Smooth muscle cell (in vitro differentiated cells): ENCODE results near the gene ADD2. TPM values are rescaled to one million over a fixed set of nuclear protein-coding genes. Genes with fewer than 3 reads are reported as not detected.

Experiments
- DNase-seq: peaks from one replicate; lab custom pipeline; 2025; ENCODE audit not compliant: unreplicated experiment; lab: John Stamatoyannopoulos, UW
- H2AFZ ChIP-seq: fragments of 200-600 bp; sonication (generic); 2 replicates; pipeline ENCODE4 v1.6.0; 2016; ENCODE audit warnings: antibody characterized with exemption, low read depth, mild to moderate bottlenecking
- H3F3A ChIP-seq: fragments of 200-600 bp; sonication (generic); 2 replicates; pipeline ENCODE4 v1.6.0; 2017; ENCODE audit warnings: antibody characterized with exemption, low read depth
- H3K27ac ChIP-seq: fragments of 200-600 bp; sonication (generic); 2 replicates; pipeline ENCODE4 v1.5.1; 2016; ENCODE audit warnings: low read depth, mild to moderate bottlenecking
- H3K27me3 ChIP-seq: fragments of 200-600 bp; sonication (generic); 2 replicates; pipeline ENCODE4 v1.6.1; 2016; ENCODE audit warnings: low read depth, mild to moderate bottlenecking
- H3K36me3 ChIP-seq: fragments of 200-600 bp; sonication (generic); 2 replicates; pipeline ENCODE4 v1.5.1; 2016; ENCODE audit warnings: low read depth
- H3K4me1 ChIP-seq: fragments of 200-600 bp; sonication (generic); 2 replicates; pipeline ENCODE4 v1.5.1; 2016; ENCODE audit warnings: low read depth
- H3K4me2 ChIP-seq: fragments of 200-600 bp; sonication (generic); 2 replicates; pipeline ENCODE4 v1.6.0; 2016; ENCODE audit warnings: mild to moderate bottlenecking
- H3K4me3 ChIP-seq: fragments of 200-600 bp; sonication (generic); 2 replicates; pipeline ENCODE4 v1.5.1; 2016; ENCODE audit warnings: mild to moderate bottlenecking
- H3K79me2 ChIP-seq: fragments of 200-600 bp; sonication (generic); 2 replicates; pipeline ENCODE4 v1.6.0; 2016; ENCODE audit warnings: low read depth, mild to moderate bottlenecking
- H3K9ac ChIP-seq: fragments of 200-600 bp; sonication (generic); 2 replicates; pipeline ENCODE4 v1.6.0; 2016; ENCODE audit warnings: low read depth
- H3K9me3 ChIP-seq: fragments of 200-600 bp; sonication (generic); replicated peaks from 2 replicates; pipeline ENCODE4 v1.5.1; 2016; ENCODE audit warnings: low read depth
- H4K20me1 ChIP-seq: fragments of 200-600 bp; sonication (generic); 2 replicates; pipeline ENCODE4 v1.6.0; 2016; ENCODE audit warnings: low read depth
- WGBS: methylation state at CpG from one replicate; pipeline ENCODE4 v1.1.7; 2016; ENCODE audit warnings: low lambda C conversion rate; 5-methylcytosine and 5-hydroxymethylcytosine counted together
- polyA plus RNA-seq: library from polyadenylated mRNA; unstranded; fragments of >200 nt; fragmentation: Nextera tagmentation; extraction: Ambion mirVana; gene quantifications from 2 replicates; pipeline ENCODE4 v1.2.1, GENCODE V29; 2016
- total RNA-seq: library from RNA; depleted of rRNA; stranded (reverse); fragments of >200 nt; gene quantifications from 2 replicates; pipeline ENCODE4 v1.2.3, GENCODE V29; 2014
- TF ChIP-seq, protein P1 (sequence below): fragments of 200-600 bp; sonication (generic); IDR thresholded peaks from 2 replicates; pipeline ENCODE4 v1.5.1; 2017; ENCODE audit warnings: borderline replicate concordance, mild to moderate bottlenecking, antibody characterized with exemption; ENCODE audit not compliant: insufficient read depth, poor library complexity, severe bottlenecking

Gene ADD2
- total and polyA plus RNA-seq, 2 experiments from 2014 or later, result 4.3 to 7.1 TPM

DNA sequence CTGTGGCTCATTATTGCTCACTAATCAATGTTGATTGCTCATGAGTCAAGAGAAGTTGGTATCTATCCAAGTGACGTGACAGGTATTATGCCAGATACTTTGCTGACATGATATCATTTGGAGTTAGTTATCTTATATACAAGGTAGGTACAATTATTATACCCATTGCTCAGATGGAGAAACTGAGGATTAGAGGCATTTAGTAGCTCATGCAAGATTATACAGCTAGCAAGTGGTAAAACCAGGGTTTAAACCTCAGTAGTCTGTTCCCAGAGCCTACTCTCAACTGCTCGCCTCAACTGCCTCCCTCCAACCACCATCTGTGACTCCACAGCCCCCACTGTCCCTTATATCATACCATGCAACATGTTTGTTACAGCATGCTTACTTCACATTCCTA, 16.3 kb upstream of the ADD2 start:
- no peak overlapping the region for H3K4me3 ChIP-seq
- no peaks in the 10 kb centered on the region for H3K9me3 ChIP-seq
- H2AFZ ChIP-seq, result no peak overlapping the region
- TF ChIP-seq, protein P1, sequence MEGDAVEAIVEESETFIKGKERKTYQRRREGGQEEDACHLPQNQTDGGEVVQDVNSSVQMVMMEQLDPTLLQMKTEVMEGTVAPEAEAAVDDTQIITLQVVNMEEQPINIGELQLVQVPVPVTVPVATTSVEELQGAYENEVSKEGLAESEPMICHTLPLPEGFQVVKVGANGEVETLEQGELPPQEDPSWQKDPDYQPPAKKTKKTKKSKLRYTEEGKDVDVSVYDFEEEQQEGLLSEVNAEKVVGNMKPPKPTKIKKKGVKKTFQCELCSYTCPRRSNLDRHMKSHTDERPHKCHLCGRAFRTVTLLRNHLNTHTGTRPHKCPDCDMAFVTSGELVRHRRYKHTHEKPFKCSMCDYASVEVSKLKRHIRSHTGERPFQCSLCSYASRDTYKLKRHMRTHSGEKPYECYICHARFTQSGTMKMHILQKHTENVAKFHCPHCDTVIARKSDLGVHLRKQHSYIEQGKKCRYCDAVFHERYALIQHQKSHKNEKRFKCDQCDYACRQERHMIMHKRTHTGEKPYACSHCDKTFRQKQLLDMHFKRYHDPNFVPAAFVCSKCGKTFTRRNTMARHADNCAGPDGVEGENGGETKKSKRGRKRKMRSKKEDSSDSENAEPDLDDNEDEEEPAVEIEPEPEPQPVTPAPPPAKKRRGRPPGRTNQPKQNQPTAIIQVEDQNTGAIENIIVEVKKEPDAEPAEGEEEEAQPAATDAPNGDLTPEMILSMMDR, result no peak
- no peak overlapping the region for H3K27ac ChIP-seq
- H3K36me3 ChIP-seq, result no peaks in the 10 kb centered on the region
- no peak for DNase-seq
- peaks cover 9% of the 10 kb centered on the region for H3F3A ChIP-seq
- H3K4me2 ChIP-seq, result no peak overlapping the region
- no peak overlapping the region for H3K9ac ChIP-seq
- no peaks in the 10 kb centered on the region for H4K20me1 ChIP-seq
- 84% methylated on average over 2 of the region's 2 CpGs for WGBS
- no peaks in the 10 kb centered on the region for H3K4me1 ChIP-seq
- peaks cover 27% of the 10 kb centered on the region for H3K27me3 ChIP-seq
- no peaks in the 10 kb centered on the region for H3K79me2 ChIP-seq

DNA sequence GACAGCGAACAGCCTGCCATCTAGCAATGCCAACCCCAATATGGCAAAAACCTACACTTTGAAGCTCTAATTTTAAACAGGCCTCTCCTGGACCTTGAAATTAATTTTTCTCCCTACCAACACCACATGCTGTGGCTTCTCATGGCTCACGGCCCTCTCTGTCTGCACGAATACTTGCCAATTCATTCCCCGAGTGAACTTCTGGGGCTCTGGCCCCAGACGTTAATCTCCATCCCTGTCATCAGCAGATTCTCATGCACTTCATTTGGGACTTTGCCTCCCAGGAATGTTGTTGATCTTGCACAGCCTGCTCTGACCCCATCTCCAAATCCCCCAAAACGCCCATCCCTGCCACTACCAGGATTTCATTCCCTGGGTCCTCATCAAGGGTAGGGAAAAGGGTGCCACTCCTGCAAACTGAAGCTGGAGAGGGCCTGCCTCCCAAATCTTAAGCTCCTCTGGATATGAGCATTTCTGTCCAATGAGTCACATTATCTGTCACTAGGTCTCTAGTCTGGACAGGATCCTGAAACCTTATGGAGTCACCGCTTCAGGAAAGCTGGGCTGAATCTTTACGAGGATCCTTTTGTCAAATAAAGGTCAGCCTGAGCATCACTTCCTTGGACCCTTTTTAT, 12.0 kb upstream of the ADD2 start:
- no peak for DNase-seq
- Histone ChIP-seq H3K36me3 (no peaks in the 10 kb centered on the region), H2AFZ (no peak overlapping the region), H3K79me2 (no peaks in the 10 kb centered on the region), H3K27ac (peak overlapping the region; percentile 87), H3K9ac (peak overlapping the region; percentile 65), H3F3A (peaks cover 15% of the 10 kb centered on the region), H3K9me3 (no peaks in the 10 kb centered on the region), H3K4me3 (no peak overlapping the region), H3K27me3 (no peaks in the 10 kb centered on the region), H4K20me1 (no peaks in the 10 kb centered on the region), H3K4me1 (peaks cover 8% of the 10 kb centered on the region), H3K4me2 (peak overlapping the region; percentile 37)
- TF ChIP-seq, protein P1, result no peak
- WGBS, result 23% methylated on average over 8 of the region's 8 CpGs

DNA sequence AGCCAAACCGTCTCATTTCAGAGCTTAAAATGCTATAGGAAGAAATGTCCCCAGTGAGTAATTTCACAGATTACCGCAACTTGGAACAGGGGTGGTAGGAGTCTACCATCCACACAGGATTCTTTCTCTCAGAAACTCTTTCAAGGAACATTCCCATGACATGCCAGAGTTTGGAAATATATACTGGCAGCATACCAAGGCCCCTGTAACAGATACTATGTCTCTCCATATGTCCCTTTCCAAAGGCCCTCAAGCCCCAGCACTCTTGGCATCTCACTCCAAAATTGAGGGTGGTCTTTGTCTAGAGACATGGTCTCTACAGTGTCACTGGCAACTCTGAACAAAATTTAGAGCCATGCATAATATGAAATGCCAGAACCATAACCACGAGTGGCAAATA, 11.5 kb upstream of the ADD2 start:
- Histone ChIP-seq H3K36me3 (no peaks in the 10 kb centered on the region), H3K4me2 (peak overlapping the region; percentile 14), H3K9ac (peak overlapping the region; percentile 65), H3K4me1 (peaks cover 8% of the 10 kb centered on the region), H4K20me1 (no peaks in the 10 kb centered on the region), H3K9me3 (no peaks in the 10 kb centered on the region), H3K27me3 (no peaks in the 10 kb centered on the region), H3K79me2 (no peaks in the 10 kb centered on the region), H2AFZ (no peak overlapping the region), H3K4me3 (no peak overlapping the region), H3F3A (peaks cover 15% of the 10 kb centered on the region), H3K27ac (peak overlapping the region; percentile 87)
- 47% methylated on average over 3 of the region's 3 CpGs for WGBS
- no peak for DNase-seq
- TF ChIP-seq, protein P1, result no peak

DNA sequence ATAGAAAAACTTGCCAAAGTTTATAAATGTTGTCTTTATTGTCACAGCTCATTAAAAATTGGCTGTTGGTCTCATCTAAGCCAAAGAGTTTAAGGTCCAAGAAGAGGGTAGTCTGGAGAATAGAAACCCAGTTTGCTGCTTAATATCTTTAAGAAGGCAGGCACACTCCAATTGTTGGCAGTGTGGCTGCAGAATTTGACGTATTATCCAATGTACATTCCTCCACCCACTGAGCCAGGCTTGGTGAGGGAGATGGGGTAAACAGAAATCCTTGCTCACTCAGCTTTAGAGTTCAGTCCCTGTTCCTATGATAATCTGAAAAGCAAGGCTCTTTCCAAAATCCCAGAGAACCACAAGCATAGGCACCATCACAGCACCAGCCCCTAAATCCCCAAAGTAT, 10.7 kb upstream of the ADD2 start:
- H3K27ac ChIP-seq, result peak overlapping the region; percentile 87
- no peaks in the 10 kb centered on the region for H3K36me3 ChIP-seq
- peak overlapping the region; percentile 65 for H3K9ac ChIP-seq
- H3F3A ChIP-seq, result peaks cover 15% of the 10 kb centered on the region
- no peaks in the 10 kb centered on the region for H3K9me3 ChIP-seq
- 5% methylated on average over 1 of the region's 1 CpG for WGBS
- H2AFZ ChIP-seq, result no peak overlapping the region
- peaks cover 8% of the 10 kb centered on the region for H3K4me1 ChIP-seq
- DNase-seq, result no peak
- TF ChIP-seq, protein P1, result no peak
- no peak overlapping the region for H3K4me3 ChIP-seq
- no peaks in the 10 kb centered on the region for H4K20me1 ChIP-seq
- peak overlapping the region; percentile 14 for H3K4me2 ChIP-seq
- H3K27me3 ChIP-seq, result no peaks in the 10 kb centered on the region
- no peaks in the 10 kb centered on the region for H3K79me2 ChIP-seq
